ENCODE data around the gene SPAG17.

DNA sequence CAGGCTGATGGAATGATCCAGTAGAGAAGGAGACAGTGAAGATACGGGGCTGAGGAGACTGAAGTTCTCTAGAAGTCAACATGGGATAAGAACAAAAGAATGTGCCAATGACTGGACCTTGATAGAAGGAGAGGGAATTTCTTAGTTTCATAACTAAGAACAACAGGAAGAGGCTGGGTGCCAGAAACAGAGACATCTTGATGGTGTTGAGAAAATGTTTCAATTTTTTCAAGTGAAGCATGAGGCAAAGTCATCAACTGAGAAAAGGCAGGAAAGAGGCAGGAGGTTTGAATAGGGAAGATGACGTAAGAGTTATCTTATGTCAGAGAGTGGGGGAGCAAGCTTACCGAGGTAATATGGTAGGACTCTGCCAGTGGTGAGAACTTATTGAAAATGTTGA lies 80.1 kb downstream of the SPAG17 start:
- TF ChIP-seq, protein P1, sequence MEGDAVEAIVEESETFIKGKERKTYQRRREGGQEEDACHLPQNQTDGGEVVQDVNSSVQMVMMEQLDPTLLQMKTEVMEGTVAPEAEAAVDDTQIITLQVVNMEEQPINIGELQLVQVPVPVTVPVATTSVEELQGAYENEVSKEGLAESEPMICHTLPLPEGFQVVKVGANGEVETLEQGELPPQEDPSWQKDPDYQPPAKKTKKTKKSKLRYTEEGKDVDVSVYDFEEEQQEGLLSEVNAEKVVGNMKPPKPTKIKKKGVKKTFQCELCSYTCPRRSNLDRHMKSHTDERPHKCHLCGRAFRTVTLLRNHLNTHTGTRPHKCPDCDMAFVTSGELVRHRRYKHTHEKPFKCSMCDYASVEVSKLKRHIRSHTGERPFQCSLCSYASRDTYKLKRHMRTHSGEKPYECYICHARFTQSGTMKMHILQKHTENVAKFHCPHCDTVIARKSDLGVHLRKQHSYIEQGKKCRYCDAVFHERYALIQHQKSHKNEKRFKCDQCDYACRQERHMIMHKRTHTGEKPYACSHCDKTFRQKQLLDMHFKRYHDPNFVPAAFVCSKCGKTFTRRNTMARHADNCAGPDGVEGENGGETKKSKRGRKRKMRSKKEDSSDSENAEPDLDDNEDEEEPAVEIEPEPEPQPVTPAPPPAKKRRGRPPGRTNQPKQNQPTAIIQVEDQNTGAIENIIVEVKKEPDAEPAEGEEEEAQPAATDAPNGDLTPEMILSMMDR (IDR thresholded peaks at IDR 0.05): no peak
- TF ChIP-seq TAF1 (IDR thresholded peaks at IDR 0.05; ENCODE audit: borderline replicate concordance, low read depth, low read length): no peak
- no peak for TF ChIP-seq MXI1 (IDR thresholded peaks at IDR 0.05; ENCODE audit: low read depth, low read length)
- TF ChIP-seq EP300 (IDR thresholded peaks at IDR 0.05; ENCODE audit: borderline replicate concordance in 1 of 2, low read depth in 1 of 2, low read length in 1 of 2): no peak
- TF ChIP-seq TEAD4 (IDR thresholded peaks at IDR 0.05; ENCODE audit: borderline replicate concordance, insufficient read depth): no peak
- TF ChIP-seq EZH2phosphoT487 (IDR thresholded peaks at IDR 0.05; ENCODE audit: borderline replicate concordance, low read depth): no peak
- TF ChIP-seq TCF12 (IDR thresholded peaks at IDR 0.05): no peak
- no peak for TF ChIP-seq RXRA (IDR thresholded peaks at IDR 0.05; ENCODE audit: borderline replicate concordance, low read depth)
- no peak for TF ChIP-seq POLR2AphosphoS5 (IDR thresholded peaks at IDR 0.05; ENCODE audit: low read depth, low read length)
